Left ventricle myocardium superior (tissue), 1 donor: ENCODE measurements around the gene MED31. TPM values are rescaled to one million over a fixed set of nuclear protein-coding genes. Genes with fewer than 3 reads are reported as not detected.
A peak's percentile ranks its signal among the peaks of the same experiment; 100 is the strongest.
"Not testable (repeated sequence)": the region's sequence is repeated elsewhere in the genome, so short reads cannot be mapped to it uniquely, and the experiment has no call there.

ENCODE experiments used
- ATAC-seq: fragments of 200-7000 bp; cut with Tn5 transposase; one replicate; pipeline ENCODE4 v1.9.1; 2020; ENCODE audit warnings: mild to moderate bottlenecking, moderate library complexity
- DNase-seq: peaks from one replicate; pipeline ENCODE4 v3.0.0-alpha.2; 2020
- intact Hi-C: fragments of 100-400 bp; cut with micrococcal nuclease; formaldehyde crosslinking; loops from one replicate; pipeline ENCODE4 v1.11.0; 2022
- long read RNA-seq: library from polyadenylated mRNA; unstranded; transcript quantifications from one replicate; pipeline ENCODE4 v2.0.0, GENCODE V29; 2021
- total RNA-seq: library from RNA; stranded (reverse); fragmentation: NEBNext Ultra II Directional; extraction: Animal tissue kit (Norgen Biotek cat#: 25700); gene quantifications from one replicate; pipeline ENCODE4 v1.2.1, GENCODE V29; 2021
- donor health status: DM: no; HTN: yes; CAD: no; lungs with severe emphysema.

MED31 gene
- total RNA-seq = 14.3 TPM
- long read RNA-seq, transcript MED31-201 (4 exons, 1,654 nt) = major isoform, 7 of 10 reads
- long read RNA-seq, partial matches to known transcripts = 0 of 10 reads
- long read RNA-seq, other reads (novel, unspliced or antisense) = 1 of 10 reads

DNA sequence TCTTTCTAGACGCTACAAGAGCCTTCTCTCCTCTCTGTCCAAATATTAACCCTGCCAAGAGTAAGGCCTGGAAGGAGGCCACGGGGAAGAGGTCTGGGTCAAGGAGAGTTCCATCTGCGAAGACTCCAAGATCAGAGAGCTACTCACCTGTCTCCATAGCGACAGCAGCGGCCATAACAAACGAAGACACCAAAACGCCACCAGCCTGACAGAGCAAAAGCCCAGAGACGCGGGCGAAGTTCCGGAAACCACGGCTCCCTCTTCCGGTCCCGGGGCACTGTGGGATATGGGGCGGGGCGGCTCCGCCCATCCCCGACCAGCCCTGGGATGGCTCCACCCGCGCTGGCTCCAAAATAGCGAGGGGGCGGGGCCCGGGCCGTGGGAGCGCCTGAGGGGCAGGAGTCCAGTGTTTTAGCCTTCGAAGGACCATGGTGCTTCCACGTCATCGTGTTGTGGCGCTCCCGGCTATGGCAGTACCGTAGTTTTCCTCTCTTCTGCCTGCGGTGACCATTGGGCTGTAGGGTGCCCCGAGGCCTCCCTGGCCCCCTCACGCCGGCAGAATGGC is at the start of gene MED31, which contains the start of gene C17orf100:
MED31 (minus strand) TSS at position 252 of the 565 bp plus-strand sequence; CDS start at position 175, 77 bp downstream.
C17orf100 (plus strand) TSS at position 409 of the 565 bp plus-strand sequence; CDS start at position 561, 152 bp downstream.
- peak; percentile 97 for DNase-seq

DNA sequence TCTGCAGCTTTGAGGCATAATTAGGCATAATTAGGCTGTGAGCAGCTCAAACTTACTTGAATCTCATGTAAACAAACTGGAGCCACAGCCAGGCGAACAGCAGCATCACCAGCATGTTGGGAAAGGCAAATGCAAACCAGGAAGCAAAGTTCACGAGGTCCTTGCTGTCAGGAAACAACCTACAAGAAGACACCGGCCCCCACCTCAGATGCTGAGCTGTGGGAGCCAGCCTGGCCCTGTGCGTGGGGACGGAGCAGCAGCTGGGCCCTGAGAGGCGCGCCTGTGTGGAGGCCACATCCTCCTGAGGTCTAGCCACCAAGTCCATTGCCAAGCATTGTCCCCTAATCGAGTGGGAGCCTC is 49.5 kb upstream of the MED31 start:
- ATAC-seq = no peak
- intact Hi-C loops = no loop called here
- no peak for DNase-seq

More for the DNA sequence above, at the start of gene MED31, which contains the start of gene C17orf100:
- peak; percentile 99 for ATAC-seq
- intact Hi-C loops = no loop called here

DNA sequence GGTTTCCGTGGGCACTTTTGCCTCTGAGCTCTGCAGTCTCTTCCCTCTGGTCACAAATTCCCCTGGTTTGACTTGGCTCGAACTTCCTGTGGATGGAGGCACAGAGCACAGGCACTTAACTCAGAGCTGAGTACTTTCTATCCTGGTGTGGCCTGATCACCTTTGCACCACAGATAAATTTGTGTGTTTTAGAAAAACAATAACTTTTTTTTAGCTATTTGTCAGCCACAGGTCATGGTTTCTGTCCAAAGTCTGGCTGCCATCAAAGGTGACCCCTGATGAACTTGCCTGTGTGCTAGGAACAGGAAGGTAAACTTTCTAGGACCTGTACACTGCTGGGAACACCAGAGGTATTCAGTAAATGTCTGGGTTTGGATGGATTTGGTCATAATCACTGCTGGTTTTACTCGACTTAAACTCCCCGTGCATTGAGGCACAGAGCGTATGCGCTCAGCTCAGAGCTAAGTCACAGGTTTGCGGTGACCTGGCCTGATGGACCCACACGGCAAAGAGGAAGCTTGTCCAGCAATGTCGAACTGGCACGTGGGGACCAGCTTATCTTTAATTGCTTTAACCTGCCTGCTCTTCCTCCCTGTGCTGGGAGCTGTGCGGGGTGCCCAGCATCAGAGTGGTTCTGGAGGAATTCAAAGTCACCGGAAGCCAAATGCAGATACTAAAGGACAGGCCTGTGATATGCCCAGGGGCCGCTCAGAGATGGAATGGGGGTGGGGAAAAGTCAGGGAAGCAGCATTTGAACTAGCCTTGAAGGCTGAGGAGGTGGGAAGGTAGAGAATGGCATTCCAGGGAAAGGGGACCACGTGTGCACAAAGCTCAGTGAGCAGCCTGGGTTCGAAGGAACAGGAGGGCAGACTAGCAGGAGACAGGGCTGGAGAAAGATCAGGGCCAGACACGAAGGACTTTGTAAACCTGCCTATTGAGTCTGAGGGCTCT is 48.9 kb upstream of the MED31 start:
- DNase-seq (no peak), ATAC-seq (no peak)
- intact Hi-C loops = no loop called here

- intact Hi-C loops = no loop called here
- ATAC-seq (no peak), DNase-seq (no peak)
Measured at GRCh38 chr17:6698004-6698403, 46.6 kb upstream of the MED31 start.

- ATAC-seq (no peak), DNase-seq (no peak)
- intact Hi-C loops = no loop called here
Measured at GRCh38 chr17:6696906-6697305, 45.5 kb upstream of the MED31 start.

GRCh38 chr17:6695565-6695964 is 44.2 kb upstream of the MED31 start:
- DNase-seq = no peak
- no peak for ATAC-seq
- intact Hi-C loops = no loop called here

DNA sequence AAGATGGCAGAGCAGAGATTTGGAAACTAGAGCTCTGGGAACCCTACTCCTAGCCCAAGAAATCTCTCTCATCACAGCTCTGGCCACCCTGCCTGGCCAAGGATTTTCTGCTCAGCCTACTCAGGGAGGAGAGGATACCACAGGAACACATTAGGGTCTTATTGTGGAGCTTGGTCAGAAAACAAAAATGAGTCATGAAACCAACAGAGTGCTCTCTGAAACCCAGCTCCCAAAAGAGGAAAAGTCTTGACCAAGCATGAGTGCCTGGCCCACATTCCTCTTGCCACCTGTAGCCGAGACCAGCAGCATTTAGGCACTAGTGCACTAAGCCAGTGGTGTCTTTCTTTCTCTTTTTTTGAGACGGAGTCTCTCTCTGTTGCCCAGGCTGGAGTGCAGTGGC is 43.6 kb upstream of the MED31 start:
- intact Hi-C loops = no loop called here
- ATAC-seq (no peak), DNase-seq (no peak)

GRCh38 chr17:6691958-6692357 is 40.6 kb upstream of the MED31 start:
- ATAC-seq, DNase-seq, intact Hi-C loops: not testable (repeated sequence)

DNA sequence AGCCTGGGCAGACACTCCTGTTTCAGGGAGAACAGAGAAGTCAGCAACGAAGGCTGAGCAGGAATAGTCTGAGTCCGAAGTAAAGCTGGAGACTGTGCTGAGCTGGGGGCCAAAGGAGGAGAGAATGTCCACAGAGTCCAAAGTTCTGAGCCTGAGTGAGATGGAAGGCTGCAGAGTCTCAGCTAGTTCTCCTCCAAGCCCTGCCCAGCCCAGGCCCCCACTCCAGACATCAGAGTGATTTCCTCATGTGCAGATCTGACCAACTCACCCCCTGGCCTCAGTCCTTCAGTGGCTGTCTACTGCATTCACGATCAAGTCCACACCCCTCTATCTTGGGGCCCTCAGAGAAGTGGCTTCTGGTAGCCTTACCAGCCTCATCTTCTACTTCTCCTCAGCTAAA is 40.1 kb upstream of the MED31 start:
- no peak for DNase-seq
- intact Hi-C loops = no loop called here
- ATAC-seq = no peak

DNA sequence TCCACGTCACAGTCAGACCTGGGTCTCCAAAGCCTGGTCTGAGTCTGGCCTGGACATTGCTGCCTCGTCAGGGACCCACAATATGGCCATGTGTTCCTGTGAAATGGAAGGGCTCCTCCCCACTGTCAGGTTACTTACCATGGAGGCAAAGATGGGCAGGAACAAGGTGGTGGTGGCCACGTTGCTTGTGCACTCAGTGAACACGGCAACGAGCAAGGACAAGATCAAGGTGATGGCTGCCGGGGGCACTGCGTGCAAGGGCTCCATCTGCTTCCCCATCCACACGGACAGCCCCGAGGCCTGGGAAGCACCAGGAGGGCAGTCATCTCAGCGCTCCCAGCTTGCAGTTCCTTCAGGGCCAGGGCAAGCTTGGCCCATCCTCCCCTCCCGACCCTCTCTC is 39.2 kb upstream of the MED31 start:
- DNase-seq (no peak), ATAC-seq (no peak)
- intact Hi-C loops = no loop called here

DNA sequence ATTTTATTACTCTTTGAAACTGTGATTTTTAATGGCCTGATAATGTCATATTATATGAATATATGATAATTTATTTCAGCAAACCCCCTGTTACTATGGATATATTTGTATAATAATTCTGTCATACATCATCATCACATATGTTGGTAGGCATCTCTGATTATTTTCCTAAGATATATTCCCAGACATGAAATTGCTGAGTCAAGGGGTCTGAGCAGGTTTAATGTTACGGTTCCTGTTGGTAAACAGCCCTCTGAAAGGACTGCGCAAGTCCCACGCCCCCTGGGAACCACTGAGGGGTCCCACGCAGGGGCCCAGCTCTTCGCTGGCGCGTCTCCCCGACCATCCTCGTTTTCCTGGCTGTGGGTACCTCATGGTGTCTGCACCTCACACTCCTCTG is 37.5 kb upstream of the MED31 start:
- intact Hi-C loops = no loop called here
- ATAC-seq = no peak
- no peak for DNase-seq

DNA sequence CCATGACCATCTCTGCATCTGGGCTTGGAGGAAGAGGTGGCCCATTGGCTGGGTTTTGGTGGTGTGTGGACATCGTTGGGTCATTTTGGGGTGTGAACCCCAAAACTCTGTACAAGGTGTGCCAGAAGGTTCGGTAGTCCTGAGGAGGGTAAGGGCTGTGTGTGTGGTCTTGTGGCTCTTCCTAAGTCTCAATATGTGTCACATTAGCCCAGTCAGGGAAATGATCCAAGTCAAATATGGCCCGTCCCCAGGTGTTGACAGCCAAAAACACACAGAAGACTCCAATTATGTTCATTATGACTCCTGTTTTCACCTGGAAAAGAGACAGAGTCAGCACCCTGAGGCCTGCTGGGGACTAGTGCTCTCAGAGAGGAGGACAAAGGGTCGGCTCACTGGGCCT is 34.6 kb upstream of the MED31 start:
- intact Hi-C loops = no loop called here
- ATAC-seq = no peak
- no peak for DNase-seq

DNA sequence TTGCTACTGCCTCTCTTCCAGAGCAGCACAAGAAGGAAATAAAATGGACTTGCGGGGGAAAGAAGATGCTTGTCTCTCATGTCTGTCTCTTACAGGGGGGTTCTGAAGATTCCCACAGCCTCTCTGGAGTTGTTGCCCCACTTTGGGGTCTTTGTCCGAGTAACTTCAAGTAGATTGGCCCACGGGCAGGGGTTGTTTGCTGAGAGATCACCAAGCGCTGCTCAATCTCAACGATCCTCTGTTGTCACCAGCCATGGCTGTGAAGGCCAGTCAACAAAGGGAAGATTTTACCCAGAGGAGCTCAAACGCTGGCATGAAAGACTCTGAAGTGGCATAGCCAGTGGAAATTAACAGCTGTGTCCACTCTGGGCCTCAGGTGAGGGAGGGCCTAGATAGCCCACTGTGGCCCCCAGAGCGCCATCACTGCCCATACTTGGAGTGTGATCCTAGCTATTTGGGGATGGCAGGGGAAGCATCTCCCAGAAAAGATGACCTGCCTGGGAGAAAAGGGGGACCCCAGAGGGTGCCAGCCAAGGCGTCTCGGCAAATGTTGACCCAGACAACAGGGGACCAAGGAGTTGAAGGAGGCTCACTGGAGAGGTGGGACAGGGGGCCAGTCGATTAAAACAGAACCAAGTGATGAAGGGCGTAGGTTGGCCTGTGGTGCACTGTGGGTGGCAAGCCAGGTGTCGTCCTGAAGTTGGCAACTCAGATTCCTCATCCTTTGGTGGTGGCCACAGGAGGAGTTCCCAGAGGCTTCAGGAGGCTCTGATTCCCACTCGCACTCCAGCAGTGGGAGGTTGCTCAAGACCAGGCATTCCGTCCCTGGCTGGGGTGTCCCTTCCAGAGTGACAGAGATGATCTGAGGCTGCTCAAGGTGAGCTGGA is 33.7 kb upstream of the MED31 start:
- DNase-seq (no peak), ATAC-seq (no peak)
- intact Hi-C loops = no loop called here

DNA sequence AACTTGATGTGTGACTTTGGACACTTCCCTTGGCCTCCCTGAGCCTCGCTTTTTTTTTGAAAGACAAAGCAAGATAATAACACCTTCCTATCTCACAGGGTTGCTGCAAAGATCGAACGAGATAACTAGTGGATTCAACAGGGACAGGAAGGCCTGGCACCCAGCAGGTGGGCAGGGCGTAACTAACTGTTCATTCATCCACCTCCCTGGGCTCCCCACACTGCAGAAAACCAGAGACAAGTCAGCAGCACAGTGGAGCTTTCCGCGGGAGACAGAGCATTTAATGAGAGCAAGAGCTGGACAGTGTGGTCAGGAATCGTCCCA is 33.0 kb upstream of the MED31 start:
- ATAC-seq (no peak), DNase-seq (no peak)
- intact Hi-C loops = no loop called here

GRCh38 chr17:6683730-6684459 is 32.5 kb upstream of the MED31 start:
- DNase-seq = no peak
- intact Hi-C loops = no loop called here
- no peak for ATAC-seq

DNA sequence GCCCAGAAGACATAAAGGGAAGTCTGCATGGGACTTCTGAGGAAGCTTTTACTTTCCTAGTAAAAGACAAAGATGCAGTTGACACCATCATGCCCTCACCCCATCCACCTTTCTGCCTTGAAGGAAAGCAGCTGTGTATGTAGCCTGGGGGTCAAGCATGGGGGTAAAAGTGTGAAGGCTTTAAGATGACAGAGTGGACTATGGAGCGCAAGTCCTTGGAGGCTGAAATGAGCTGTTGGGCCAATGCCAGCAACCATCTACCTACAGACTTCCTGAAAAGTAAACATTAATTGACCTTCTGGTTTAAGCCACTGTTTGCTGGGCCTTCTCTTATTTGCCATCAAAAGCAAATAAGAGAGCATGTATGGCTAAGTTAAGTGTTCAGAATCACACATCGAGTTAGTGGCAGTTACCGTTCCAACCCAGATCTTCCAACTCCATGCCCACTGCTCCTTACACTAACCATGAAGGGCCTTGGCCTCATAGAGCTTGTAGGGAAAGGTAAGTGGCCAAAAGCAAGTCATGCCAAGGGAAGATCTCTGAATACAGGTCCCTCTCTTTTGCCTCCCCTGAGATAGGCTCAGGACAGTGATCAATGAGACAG is 31.8 kb upstream of the MED31 start:
- DNase-seq = no peak
- intact Hi-C loops = no loop called here
- no peak for ATAC-seq

DNA sequence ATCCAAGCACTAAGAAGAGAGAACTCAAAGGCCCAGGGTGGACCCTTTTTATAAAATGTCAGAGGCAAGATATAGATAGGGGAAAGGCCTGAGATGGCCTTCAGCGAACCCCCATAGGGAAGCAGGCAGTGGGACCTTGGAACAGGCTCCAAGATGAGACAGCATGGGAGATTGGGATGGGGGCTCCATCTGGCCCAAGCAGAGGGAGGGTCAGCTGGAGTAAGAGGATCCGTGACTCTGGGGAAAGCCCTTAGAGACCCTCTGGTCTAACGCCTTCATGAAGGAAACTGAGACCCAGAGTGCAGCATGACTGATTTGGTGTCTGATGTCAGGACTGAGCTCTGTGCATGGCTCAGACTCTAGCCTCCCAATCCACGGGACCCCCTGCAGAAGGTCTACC is 30.9 kb upstream of the MED31 start:
- intact Hi-C loops = no loop called here
- ATAC-seq (no peak), DNase-seq (no peak)

DNA sequence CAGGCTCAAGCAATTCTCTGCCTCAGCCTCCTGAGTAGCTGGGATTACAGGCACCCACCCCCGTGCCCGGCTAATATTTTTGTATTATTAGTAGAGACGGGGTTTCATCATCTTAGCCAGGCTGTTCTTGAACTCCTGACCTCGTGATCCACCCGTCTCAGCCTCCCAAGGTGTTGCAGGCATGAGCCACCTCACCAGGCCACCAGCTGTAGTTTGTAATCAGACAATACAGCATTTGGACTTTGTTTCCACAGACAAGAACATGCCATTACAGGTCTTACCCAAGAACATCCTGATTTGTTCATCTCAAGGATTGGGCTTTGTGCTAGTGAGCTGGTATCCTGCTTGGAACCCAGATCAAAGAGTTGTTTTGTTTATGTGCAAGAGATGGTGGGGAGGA is 30.3 kb upstream of the MED31 start:
- intact Hi-C loops = no loop called here
- DNase-seq (no peak), ATAC-seq (no peak)

DNA sequence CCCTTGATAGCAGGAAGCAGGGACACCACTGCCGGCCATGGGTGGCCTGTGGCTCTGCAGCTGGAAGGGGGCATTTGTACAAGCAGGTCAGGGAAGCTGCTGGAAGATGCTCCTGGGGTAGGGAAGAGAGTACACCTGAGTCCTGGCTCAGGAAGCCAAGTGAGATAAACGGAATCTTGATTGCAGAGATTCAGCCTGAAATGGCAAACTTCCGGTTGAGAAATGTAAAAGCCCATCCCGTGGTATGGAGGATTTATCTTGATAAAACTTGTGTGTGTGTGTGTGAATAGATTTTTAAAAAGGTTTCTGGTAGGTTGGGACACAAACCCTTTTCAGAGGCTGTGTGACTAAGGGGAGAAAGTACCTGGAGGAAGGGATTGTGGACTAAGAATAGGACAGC is 29.8 kb upstream of the MED31 start:
- intact Hi-C loops = no loop called here
- DNase-seq (no peak), ATAC-seq (no peak)
